GM12874 (cell line): ENCODE measurements around the gene KCNH4.

Experiments
- TF ChIP-seq, protein P1 (sequence below): IDR thresholded peaks from 2 replicates; pipeline ENCODE4 v1.5.1; 2011; ENCODE audit warnings: low read depth, mild to moderate bottlenecking, control low read depth, low read length, moderate library complexity; ENCODE audit not compliant: insufficient read depth

KCNH4 gene

GRCh38 chr17:42179335-42179734, 1.6 kb downstream of the KCNH4 start:
- TF ChIP-seq, protein P1, sequence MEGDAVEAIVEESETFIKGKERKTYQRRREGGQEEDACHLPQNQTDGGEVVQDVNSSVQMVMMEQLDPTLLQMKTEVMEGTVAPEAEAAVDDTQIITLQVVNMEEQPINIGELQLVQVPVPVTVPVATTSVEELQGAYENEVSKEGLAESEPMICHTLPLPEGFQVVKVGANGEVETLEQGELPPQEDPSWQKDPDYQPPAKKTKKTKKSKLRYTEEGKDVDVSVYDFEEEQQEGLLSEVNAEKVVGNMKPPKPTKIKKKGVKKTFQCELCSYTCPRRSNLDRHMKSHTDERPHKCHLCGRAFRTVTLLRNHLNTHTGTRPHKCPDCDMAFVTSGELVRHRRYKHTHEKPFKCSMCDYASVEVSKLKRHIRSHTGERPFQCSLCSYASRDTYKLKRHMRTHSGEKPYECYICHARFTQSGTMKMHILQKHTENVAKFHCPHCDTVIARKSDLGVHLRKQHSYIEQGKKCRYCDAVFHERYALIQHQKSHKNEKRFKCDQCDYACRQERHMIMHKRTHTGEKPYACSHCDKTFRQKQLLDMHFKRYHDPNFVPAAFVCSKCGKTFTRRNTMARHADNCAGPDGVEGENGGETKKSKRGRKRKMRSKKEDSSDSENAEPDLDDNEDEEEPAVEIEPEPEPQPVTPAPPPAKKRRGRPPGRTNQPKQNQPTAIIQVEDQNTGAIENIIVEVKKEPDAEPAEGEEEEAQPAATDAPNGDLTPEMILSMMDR, result no peak

GRCh38 chr17:42178817-42179216, 2.1 kb downstream of the KCNH4 start:
- TF ChIP-seq, protein P1, result no peak

DNA sequence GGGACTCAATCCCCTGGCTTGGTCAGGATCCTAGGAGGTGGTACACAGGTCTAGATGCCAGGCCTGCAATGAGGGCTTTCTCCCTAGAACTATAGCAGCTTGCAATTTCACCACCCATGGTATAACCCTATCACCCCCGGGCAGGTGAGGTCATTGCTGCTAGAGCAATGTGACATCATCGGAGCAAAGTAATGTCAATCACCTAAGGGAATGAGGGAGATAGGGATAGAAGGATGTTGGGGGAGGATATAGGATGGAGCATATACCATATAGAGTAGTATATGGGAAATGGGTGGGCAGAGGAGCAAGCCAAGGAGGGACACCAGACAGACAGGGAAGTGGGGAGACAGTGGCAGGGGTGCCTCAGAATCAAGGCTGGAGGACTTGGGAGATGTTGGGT, 3.3 kb downstream of the KCNH4 start:
- TF ChIP-seq, protein P1, result no peak

DNA sequence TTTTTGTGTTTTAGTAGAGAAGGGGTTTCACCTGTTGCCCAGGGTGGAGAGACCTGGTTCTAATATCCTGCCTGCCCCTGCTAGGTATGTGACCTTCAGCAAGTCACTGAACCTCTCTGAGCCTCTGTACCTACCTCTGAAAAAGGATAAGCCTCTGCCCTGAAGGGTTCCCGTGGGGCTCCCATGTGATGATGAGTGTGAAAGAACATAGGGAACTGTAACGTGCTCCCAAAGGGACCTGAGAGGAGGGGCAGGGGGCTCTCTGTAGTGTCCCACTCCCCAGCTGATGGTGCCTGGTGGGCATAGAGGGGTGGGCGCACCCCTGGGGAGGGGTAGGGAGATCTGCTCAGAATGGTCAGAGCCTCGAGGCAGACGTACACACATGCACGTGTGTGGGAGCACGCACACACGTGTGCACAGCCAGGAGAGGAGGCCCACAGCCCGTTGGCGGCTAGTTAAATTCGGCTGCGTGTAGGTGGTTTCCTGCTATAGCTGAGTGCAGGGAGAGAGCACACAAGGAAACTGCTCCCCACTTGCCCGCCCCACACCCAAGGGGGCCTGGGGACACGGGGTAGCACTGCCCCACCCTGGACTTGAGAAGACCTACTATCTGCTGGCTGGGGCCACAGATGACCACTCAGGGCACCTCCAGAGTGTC, 6.7 kb downstream of the KCNH4 start:
- TF ChIP-seq, protein P1, result no peak

- TF ChIP-seq, protein P1, result no peak
Measured at GRCh38 chr17:42171831-42172230, 9.1 kb downstream of the KCNH4 start.

- TF ChIP-seq, protein P1, result no peak
Measured at GRCh38 chr17:42169351-42169750, 11.6 kb downstream of the KCNH4 start.

- TF ChIP-seq, protein P1, result no peak
Measured at GRCh38 chr17:42167807-42168206, 13.1 kb downstream of the KCNH4 start.
